ENCODE results near the gene GINS3.

GRCh38 chr16:58379736-58380135 is 12.5 kb upstream of the GINS3 start:
- no peak for TF ChIP-seq POLR2A (IDR thresholded peaks at IDR 0.05)
- no peak for TF ChIP-seq CTCF (IDR thresholded peaks at IDR 0.05 in 4 of 5, conservative IDR thresholded peaks at IDR 0.05 in 1 of 5)

All from gastrocnemius medialis (tissue), 4 donors.